A549 (cell line): ENCODE measurements around the gene ERCC8. TPM values are rescaled to one million over a fixed set of nuclear protein-coding genes. Genes with fewer than 3 reads are reported as not detected.

Experiments used
- ATAC-seq, 2 experiments: fragments of 200-7000 bp in 1 of 2; fragments of >200 bp in 1 of 2; cut with Nextera tagmentation in 1 of 2; cut with Tn5 transposase in 1 of 2; 3 replicates each; pipeline versions ENCODE4 v1.8.0 to v1.9.1; 2018 to 2020; ENCODE audit warnings: mild to moderate bottlenecking in 1 of 2, moderate library complexity in 1 of 2
- CTCF ChIA-PET: fragments of 300-600 bp; sonication (Branson Sonifier 250); formaldehyde crosslinking; extraction: SDS; loops from one replicate; lab custom pipeline; 2021; ENCODE audit warnings: antibody characterized with exemption, inconsistent platforms; lab: Yijun Ruan, JAX
- POLR2A ChIA-PET: fragments of 350-600 bp; formaldehyde crosslinking; extraction: SDS; loops from one replicate; lab custom pipeline; 2021; ENCODE audit warnings: antibody characterized with exemption, inconsistent platforms; lab: Yijun Ruan, JAX
- DNase-seq, 2 experiments: peaks; one replicate each; pipeline versions ENCODE4 v3.0.0 to v3.0.0-alpha.2; 2011 to 2016; ENCODE audit warnings: low read depth in 1 of 2, low spot score in 1 of 2
- FAIRE-seq: peaks from 2 replicates; lab custom pipeline; 2011; peaks lifted over from hg19 to GRCh38; lab: Jason Lieb, UNC
- H3K27ac ChIP-seq, 2 experiments: fragments of >200 bp; sonication (Bioruptor Twin); formaldehyde crosslinking; 3 replicates each; pipeline ENCODE4 v1.5.1; 2016 to 2017
- H3K4me1 ChIP-seq: fragments of >200 bp; sonication (Bioruptor Twin); formaldehyde crosslinking; 3 replicates; pipeline ENCODE4 v1.6.1; 2016
- H3K4me2 ChIP-seq: fragments of >200 bp; sonication (Bioruptor Twin); formaldehyde crosslinking; 3 replicates; pipeline ENCODE4 v1.6.1; 2016
- H3K4me3 ChIP-seq: fragments of >200 bp; sonication (Bioruptor Twin); formaldehyde crosslinking; 3 replicates; pipeline ENCODE4 v1.5.1; 2016
- H3K9me3 ChIP-seq: fragments of >200 bp; sonication (Bioruptor Twin); formaldehyde crosslinking; 3 replicates; pipeline ENCODE4 v1.6.1; 2016
- CBX8 ChIP-seq: fragments of 200-600 bp; sonication (generic); IDR thresholded peaks from 2 replicates; pipeline ENCODE4 v1.6.1; 2016
- CHD2 ChIP-seq: fragments of 150-350 bp; IDR thresholded peaks from 2 replicates; pipeline ENCODE4 v1.6.1; 2014; ENCODE audit warnings: low read length; ENCODE audit not compliant: partially characterized antibody
- CHD4 ChIP-seq: fragments of 200-600 bp; sonication (generic); IDR thresholded peaks from 2 replicates; pipeline ENCODE4 v1.6.1; 2016; ENCODE audit warnings: antibody characterized with exemption, mild to moderate bottlenecking, borderline replicate concordance
- EP300 ChIP-seq, 2 experiments: fragments of >200 bp; sonication (Bioruptor Twin); formaldehyde crosslinking; IDR thresholded peaks; 2 replicates in 1 of 2; 3 replicates in 1 of 2; pipeline ENCODE4 v1.6.1; 2016 to 2017
- FOSL2 ChIP-seq, 2 experiments: fragments of 450-650 bp in 1 of 2; fragments of >200 bp in 1 of 2; sonication (Bioruptor Twin) in 1 of 2; formaldehyde crosslinking; IDR thresholded peaks; 2 replicates each; pipeline versions ENCODE4 v1.5.0 to v1.6.1; 2016 to 2020; ENCODE audit warnings: mild to moderate bottlenecking in 1 of 2, moderate library complexity in 1 of 2
- HOXA7 ChIP-seq: fragments of 250-450 bp; sonication (Bioruptor Pico); IDR thresholded peaks from 2 replicates; pipeline ENCODE4 v1.5.0; 2020; ENCODE audit warnings: mild to moderate bottlenecking, moderate library complexity
- KDM1A ChIP-seq: fragments of 200-600 bp; sonication (generic); IDR thresholded peaks from 2 replicates; pipeline ENCODE4 v1.6.1; 2016; ENCODE audit warnings: low read depth, mild to moderate bottlenecking
- MAFK ChIP-seq: fragments of 450-650 bp; IDR thresholded peaks from 2 replicates; pipeline ENCODE4 v1.6.1; 2014; ENCODE audit not compliant: partially characterized antibody
- RCOR1 ChIP-seq: fragments of 150-350 bp; IDR thresholded peaks from 2 replicates; pipeline ENCODE4 v1.6.1; 2014; ENCODE audit warnings: antibody characterized with exemption, low read length, low read depth
- RNF2 ChIP-seq: fragments of 200-600 bp; sonication (generic); IDR thresholded peaks from 2 replicates; pipeline ENCODE4 v1.6.1; 2016; ENCODE audit warnings: low read depth, mild to moderate bottlenecking, antibody characterized with exemption, moderate library complexity, borderline replicate concordance
- SREBF2 ChIP-seq: fragments of 450-650 bp; IDR thresholded peaks from 2 replicates; pipeline ENCODE4 v1.6.1; 2014; ENCODE audit warnings: mild to moderate bottlenecking, moderate library complexity
- ZC3H11A ChIP-seq: fragments of 450-650 bp; IDR thresholded peaks from 2 replicates; pipeline ENCODE4 v1.6.1; 2014; ENCODE audit warnings: antibody characterized with exemption, mild to moderate bottlenecking
- ZFP36 ChIP-seq: fragments of 450-650 bp; IDR thresholded peaks from 2 replicates; pipeline ENCODE4 v1.6.1; 2014; ENCODE audit warnings: borderline replicate concordance; ENCODE audit not compliant: partially characterized antibody
- ZNF302 ChIP-seq: fragments of 250-450 bp; sonication (Bioruptor Pico); IDR thresholded peaks from 2 replicates; pipeline ENCODE4 v1.9.0; 2021; ENCODE audit warnings: inconsistent platforms, mild to moderate bottlenecking, moderate library complexity
- WGBS: methylation state at CpG from one replicate; pipeline ENCODE4 v1.1.6; 2017; ENCODE audit errors: missing lambda C conversion rate; 5-methylcytosine and 5-hydroxymethylcytosine counted together
- polyA plus RNA-seq, 4 experiments: library from polyadenylated mRNA; depleted of rRNA in 3 of 4; stranded (reverse); fragments of >200 nt; fragmentation: RNase III in 1 of 4; extraction: RNeasy Plus Mini Kit Qiagen cat#74134 plus additional on column Dnase treatment in 1 of 4; gene quantifications; 2 replicates in 3 of 4; 3 replicates in 1 of 4; pipeline ENCODE4 v1.2.3, GENCODE V29; 2011 to 2017
- TF ChIP-seq, protein P1 (sequence below): IDR thresholded peaks from 2 replicates; pipeline ENCODE4 v1.6.1; 2012
- TF ChIP-seq, protein P2 (sequence below): fragments of 250-450 bp; sonication (Bioruptor Pico); IDR thresholded peaks from 2 replicates; pipeline ENCODE4 v1.5.0; 2021; ENCODE audit warnings: mild to moderate bottlenecking, moderate library complexity, borderline replicate concordance
- TF ChIP-seq, protein P3 (sequence below): fragments of 250-450 bp; sonication (Bioruptor Pico); IDR thresholded peaks from 2 replicates; pipeline ENCODE4 v1.5.0; 2020; ENCODE audit warnings: low read depth, mild to moderate bottlenecking, moderate library complexity
- TF ChIP-seq, protein P4 (sequence below): fragments of >200 bp; sonication (Bioruptor Twin); formaldehyde crosslinking; IDR thresholded peaks from 3 replicates; pipeline ENCODE4 v1.5.1; 2016
- TF ChIP-seq, protein P5 (sequence below): fragments of 200-600 bp; sonication (generic); IDR thresholded peaks from 2 replicates; pipeline ENCODE4 v1.6.1; 2016; ENCODE audit warnings: antibody characterized with exemption, mild to moderate bottlenecking, moderate library complexity

ERCC8 gene
- polyA plus RNA-seq, 2 of the 4 experiments (the other 2 are of a cell fraction): 22.9 to 31.5 TPM

DNA sequence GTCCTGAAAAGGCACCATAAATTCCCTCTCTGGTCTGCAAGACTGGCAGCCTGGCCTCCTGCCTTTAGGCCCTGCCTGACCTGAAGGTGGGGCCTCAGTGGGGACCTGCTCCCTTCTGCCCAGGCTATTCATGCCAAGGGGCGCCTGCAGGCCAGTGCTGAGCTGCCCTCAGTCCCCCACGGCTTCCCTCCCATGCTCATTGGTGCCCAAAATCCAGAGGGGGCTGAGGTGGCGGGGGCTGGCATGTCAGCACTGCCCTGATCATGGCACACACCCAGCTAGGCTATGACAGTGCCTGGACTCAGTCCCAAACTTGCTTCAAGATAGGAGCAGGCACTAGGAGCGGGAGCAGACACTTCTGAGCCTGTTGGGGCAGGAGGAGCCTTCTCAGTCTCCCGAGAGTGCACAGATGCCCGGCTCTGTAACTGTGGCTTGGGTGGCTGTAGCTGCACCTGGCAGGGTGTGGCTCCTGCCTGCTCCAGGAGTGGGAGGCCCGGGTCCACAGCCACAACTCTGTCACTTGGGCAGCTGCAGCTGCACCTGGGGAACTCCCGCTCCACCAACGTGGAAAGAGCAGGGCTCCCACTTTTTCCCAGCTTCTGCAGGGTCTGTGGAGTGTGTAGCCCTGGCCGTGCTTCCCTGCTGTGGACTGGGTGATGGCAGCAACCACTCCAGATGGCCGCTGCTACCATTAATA lies 49.2 kb upstream of the ERCC8 start:
- no peaks in the 10 kb centered on the region for H3K4me1 ChIP-seq
- no peak for ATAC-seq
- WGBS: 79% methylated on average over 8 of the region's 11 CpGs
- H3K9me3 ChIP-seq: peaks cover 10% of the 10 kb centered on the region; the same call in 2 of the 3 replicates
- TF ChIP-seq ZNF302 (CRISPR knock-in tag): no peak
- no peak for TF ChIP-seq RCOR1
- TF ChIP-seq, protein P1, sequence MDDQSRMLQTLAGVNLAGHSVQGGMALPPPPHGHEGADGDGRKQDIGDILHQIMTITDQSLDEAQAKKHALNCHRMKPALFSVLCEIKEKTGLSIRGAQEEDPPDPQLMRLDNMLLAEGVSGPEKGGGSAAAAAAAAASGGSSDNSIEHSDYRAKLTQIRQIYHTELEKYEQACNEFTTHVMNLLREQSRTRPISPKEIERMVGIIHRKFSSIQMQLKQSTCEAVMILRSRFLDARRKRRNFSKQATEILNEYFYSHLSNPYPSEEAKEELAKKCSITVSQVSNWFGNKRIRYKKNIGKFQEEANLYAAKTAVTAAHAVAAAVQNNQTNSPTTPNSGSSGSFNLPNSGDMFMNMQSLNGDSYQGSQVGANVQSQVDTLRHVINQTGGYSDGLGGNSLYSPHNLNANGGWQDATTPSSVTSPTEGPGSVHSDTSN: no peak
- TF ChIP-seq, protein P2, sequence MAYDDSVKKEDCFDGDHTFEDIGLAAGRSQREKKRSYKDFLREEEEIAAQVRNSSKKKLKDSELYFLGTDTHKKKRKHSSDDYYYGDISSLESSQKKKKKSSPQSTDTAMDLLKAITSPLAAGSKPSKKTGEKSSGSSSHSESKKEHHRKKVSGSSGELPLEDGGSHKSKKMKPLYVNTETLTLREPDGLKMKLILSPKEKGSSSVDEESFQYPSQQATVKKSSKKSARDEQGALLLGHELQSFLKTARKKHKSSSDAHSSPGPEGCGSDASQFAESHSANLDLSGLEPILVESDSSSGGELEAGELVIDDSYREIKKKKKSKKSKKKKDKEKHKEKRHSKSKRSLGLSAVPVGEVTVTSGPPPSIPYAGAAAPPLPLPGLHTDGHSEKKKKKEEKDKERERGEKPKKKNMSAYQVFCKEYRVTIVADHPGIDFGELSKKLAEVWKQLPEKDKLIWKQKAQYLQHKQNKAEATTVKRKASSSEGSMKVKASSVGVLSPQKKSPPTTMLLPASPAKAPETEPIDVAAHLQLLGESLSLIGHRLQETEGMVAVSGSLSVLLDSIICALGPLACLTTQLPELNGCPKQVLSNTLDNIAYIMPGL (CRISPR knock-in tag): no peak
- TF ChIP-seq HOXA7 (CRISPR knock-in tag): no peak
- TF ChIP-seq KDM1A: no peak
- TF ChIP-seq, protein P3, sequence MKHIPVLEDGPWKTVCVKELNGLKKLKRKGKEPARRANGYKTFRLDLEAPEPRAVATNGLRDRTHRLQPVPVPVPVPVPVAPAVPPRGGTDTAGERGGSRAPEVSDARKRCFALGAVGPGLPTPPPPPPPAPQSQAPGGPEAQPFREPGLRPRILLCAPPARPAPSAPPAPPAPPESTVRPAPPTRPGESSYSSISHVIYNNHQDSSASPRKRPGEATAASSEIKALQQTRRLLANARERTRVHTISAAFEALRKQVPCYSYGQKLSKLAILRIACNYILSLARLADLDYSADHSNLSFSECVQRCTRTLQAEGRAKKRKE (CRISPR knock-in tag): no peak
- TF ChIP-seq ZC3H11A: no peak
- no peak for TF ChIP-seq SREBF2
- no peak for TF ChIP-seq CBX8
- TF ChIP-seq ZFP36: no peak
- no peak for TF ChIP-seq RNF2
- TF ChIP-seq FOSL2 (IDR thresholded peaks at IDR 0.05): no peak
- no peak for TF ChIP-seq FOSL2 (CRISPR knock-in tag; IDR thresholded peaks at IDR 0.05)
- TF ChIP-seq, protein P4, sequence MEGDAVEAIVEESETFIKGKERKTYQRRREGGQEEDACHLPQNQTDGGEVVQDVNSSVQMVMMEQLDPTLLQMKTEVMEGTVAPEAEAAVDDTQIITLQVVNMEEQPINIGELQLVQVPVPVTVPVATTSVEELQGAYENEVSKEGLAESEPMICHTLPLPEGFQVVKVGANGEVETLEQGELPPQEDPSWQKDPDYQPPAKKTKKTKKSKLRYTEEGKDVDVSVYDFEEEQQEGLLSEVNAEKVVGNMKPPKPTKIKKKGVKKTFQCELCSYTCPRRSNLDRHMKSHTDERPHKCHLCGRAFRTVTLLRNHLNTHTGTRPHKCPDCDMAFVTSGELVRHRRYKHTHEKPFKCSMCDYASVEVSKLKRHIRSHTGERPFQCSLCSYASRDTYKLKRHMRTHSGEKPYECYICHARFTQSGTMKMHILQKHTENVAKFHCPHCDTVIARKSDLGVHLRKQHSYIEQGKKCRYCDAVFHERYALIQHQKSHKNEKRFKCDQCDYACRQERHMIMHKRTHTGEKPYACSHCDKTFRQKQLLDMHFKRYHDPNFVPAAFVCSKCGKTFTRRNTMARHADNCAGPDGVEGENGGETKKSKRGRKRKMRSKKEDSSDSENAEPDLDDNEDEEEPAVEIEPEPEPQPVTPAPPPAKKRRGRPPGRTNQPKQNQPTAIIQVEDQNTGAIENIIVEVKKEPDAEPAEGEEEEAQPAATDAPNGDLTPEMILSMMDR: no peak
- TF ChIP-seq, all 56 proteins: peak for 0
- DNase-seq (no peak), FAIRE-seq (no peak)
- POLR2A ChIA-PET: no interaction called here
- no peak overlapping the region for H3K4me3 ChIP-seq
- CTCF ChIA-PET: interaction anchor here (0.9 kb wide), 1 partner anchor 33 kb away, joined by 3 read pairs; no protein-coding TSS in a partner anchor
- no peak overlapping the region for H3K27ac ChIP-seq
- H3K4me2 ChIP-seq: no peak overlapping the region

DNA sequence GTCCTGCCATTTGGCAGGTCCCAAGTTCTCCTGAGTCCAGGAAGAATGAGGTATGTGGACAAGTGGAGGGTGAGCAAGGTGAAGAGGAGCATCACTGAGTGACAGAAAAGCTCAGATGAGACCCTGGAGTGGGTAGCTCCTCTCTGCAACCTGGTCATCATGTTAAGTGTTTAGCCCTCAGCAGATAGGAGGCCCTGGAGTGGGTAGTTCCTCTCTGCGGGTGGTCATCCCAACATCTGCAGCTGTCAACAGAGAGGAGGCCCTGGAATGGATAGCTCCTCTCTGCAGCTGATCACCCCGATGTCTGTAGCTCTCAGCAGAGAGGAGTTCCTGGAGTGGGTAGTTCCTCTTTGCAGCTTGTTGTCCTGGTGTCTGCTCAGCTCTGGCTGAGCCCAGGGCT lies 48.6 kb upstream of the ERCC8 start:
- Histone ChIP-seq H3K9me3 (peaks cover 10% of the 10 kb centered on the region; the same call in 2 of the 3 replicates), H3K27ac (no peak overlapping the region), H3K4me3 (no peak overlapping the region), H3K4me2 (no peak overlapping the region), H3K4me1 (no peaks in the 10 kb centered on the region)
- DNase-seq: peak in 1 of 2 experiments; percentile 10
- no peak for TF ChIP-seq CHD2
- FAIRE-seq: no peak
- ATAC-seq: no peak
- ChIA-PET CTCF (interaction anchor here (0.9 kb wide), 1 partner anchor 33 kb away, joined by 3 read pairs; no protein-coding TSS in a partner anchor), POLR2A (no interaction called here)
- WGBS: 86% methylated on average over 2 of the region's 2 CpGs

DNA sequence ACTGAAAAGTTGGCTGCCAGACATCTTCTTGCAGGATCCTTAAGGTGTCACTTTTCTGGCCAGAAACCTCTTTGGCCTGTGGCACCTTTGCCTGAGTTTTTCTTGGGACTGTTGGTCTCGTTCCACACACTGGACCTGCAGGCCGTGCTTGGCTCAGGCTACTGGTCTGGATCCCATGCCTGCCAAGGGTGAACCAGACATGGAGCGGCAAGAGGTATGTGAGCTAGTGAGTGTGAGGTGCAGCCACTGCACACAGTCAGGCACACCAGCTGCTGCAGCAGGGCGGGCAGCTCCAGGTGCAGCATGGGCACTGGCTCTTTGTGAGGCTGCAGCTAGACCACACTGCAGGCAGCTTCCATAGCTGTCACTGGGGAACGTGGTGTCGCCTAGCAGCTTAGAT lies 48.0 kb upstream of the ERCC8 start:
- Histone ChIP-seq H3K4me1 (no peaks in the 10 kb centered on the region), H3K4me2 (no peak overlapping the region), H3K9me3 (peaks cover 10% of the 10 kb centered on the region; the same call in 2 of the 3 replicates), H3K27ac (no peak overlapping the region), H3K4me3 (no peak overlapping the region)
- FAIRE-seq (no peak), DNase-seq (no peak), ATAC-seq (no peak)
- CTCF ChIA-PET: interaction anchor here (0.9 to 1.0 kb wide), 3 partner anchors 32 to 666 kb away, joined by 3 read pairs; no protein-coding TSS in a partner anchor
- WGBS: 82% methylated on average over 5 of the region's 6 CpGs
- POLR2A ChIA-PET: no interaction called here
- TF ChIP-seq MAFK (no peak), EP300 (IDR thresholded peaks at IDR 0.05) (no peak), RNF2 (no peak), CHD4 (no peak)
- TF ChIP-seq, protein P5, sequence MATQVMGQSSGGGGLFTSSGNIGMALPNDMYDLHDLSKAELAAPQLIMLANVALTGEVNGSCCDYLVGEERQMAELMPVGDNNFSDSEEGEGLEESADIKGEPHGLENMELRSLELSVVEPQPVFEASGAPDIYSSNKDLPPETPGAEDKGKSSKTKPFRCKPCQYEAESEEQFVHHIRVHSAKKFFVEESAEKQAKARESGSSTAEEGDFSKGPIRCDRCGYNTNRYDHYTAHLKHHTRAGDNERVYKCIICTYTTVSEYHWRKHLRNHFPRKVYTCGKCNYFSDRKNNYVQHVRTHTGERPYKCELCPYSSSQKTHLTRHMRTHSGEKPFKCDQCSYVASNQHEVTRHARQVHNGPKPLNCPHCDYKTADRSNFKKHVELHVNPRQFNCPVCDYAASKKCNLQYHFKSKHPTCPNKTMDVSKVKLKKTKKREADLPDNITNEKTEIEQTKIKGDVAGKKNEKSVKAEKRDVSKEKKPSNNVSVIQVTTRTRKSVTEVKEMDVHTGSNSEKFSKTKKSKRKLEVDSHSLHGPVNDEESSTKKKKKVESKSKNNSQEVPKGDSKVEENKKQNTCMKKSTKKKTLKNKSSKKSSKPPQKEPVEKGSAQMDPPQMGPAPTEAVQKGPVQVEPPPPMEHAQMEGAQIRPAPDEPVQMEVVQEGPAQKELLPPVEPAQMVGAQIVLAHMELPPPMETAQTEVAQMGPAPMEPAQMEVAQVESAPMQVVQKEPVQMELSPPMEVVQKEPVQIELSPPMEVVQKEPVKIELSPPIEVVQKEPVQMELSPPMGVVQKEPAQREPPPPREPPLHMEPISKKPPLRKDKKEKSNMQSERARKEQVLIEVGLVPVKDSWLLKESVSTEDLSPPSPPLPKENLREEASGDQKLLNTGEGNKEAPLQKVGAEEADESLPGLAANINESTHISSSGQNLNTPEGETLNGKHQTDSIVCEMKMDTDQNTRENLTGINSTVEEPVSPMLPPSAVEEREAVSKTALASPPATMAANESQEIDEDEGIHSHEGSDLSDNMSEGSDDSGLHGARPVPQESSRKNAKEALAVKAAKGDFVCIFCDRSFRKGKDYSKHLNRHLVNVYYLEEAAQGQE: no peak
- TF ChIP-seq, protein P3 (CRISPR knock-in tag): no peak
